Neural crest cell (in vitro differentiated cells): Measurements from ENCODE around the gene HCFC1R1. TPM values are rescaled to one million over a fixed set of nuclear protein-coding genes. Genes with fewer than 3 reads are reported as not detected.

ENCODE experiments used
- DNase-seq: peaks from one replicate; pipeline ENCODE4 v3.0.0; 2021; ENCODE audit warnings: low read depth, mixed read lengths, low spot score
- H3K27ac Mint-ChIP-seq: one replicate; pipeline ENCODE4 v1.8.0; 2021; ENCODE audit warnings: mild to moderate bottlenecking, mixed read lengths; ENCODE audit not compliant: unreplicated experiment
- H3K27me3 Mint-ChIP-seq: 2 replicates; pipeline ENCODE4 v1.8.0; 2021; ENCODE audit warnings: low read depth, mild to moderate bottlenecking, mixed read lengths
- H3K36me3 Mint-ChIP-seq: 2 replicates; pipeline ENCODE4 v1.8.0; 2021; ENCODE audit warnings: low read depth, mild to moderate bottlenecking, mixed read lengths
- H3K4me1 Mint-ChIP-seq: 2 replicates; pipeline ENCODE4 v1.8.0; 2021; ENCODE audit warnings: mixed read lengths
- H3K4me3 Mint-ChIP-seq: one replicate; pipeline ENCODE4 v1.8.0; 2021; ENCODE audit warnings: mild to moderate bottlenecking, mixed read lengths
- H3K9me3 Mint-ChIP-seq: 2 replicates; pipeline ENCODE4 v1.8.0; 2021; ENCODE audit warnings: mixed read lengths
- total RNA-seq: library from RNA; stranded (reverse); gene quantifications from 2 replicates; pipeline ENCODE4 v1.2.1, GENCODE V29; 2021
- TF ChIP-seq, protein P1 (sequence below): fragments of 200-600 bp; sonication (generic); conservative IDR thresholded peaks from 2 replicates; pipeline ENCODE4 v1.5.0; 2021; ENCODE audit warnings: antibody characterized with exemption, mild to moderate bottlenecking

The HCFC1R1 gene
- total RNA-seq, 1 donor from 2014 or later = 23.7 TPM

DNA sequence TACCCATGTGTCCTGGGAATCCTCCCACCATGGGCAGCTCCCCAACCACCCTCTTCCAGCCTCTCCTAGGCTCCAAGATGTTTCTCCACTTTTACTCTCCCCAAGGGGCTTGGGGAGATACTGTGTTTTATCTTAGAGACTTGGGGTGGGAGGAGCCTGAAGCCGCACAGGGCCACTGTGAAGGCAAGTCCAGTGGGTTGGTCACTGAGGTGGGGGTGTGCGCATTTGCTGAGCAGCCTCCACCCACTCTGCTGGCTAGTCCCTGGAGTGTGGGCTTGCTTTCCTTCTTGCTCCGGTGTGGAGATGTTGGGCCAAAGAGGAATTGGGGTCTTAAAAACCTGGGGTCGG lies 15.1 kb downstream of the HCFC1R1 start:
- no peaks in the 10 kb centered on the region for H3K9me3 Mint-ChIP-seq
- DNase-seq = no peak
- no peaks in the 10 kb centered on the region for H3K4me1 Mint-ChIP-seq
- H3K27ac Mint-ChIP-seq = no peak overlapping the region
- no peaks in the 10 kb centered on the region for H3K36me3 Mint-ChIP-seq
- peaks cover 94% of the 10 kb centered on the region for H3K27me3 Mint-ChIP-seq
- TF ChIP-seq, protein P1, sequence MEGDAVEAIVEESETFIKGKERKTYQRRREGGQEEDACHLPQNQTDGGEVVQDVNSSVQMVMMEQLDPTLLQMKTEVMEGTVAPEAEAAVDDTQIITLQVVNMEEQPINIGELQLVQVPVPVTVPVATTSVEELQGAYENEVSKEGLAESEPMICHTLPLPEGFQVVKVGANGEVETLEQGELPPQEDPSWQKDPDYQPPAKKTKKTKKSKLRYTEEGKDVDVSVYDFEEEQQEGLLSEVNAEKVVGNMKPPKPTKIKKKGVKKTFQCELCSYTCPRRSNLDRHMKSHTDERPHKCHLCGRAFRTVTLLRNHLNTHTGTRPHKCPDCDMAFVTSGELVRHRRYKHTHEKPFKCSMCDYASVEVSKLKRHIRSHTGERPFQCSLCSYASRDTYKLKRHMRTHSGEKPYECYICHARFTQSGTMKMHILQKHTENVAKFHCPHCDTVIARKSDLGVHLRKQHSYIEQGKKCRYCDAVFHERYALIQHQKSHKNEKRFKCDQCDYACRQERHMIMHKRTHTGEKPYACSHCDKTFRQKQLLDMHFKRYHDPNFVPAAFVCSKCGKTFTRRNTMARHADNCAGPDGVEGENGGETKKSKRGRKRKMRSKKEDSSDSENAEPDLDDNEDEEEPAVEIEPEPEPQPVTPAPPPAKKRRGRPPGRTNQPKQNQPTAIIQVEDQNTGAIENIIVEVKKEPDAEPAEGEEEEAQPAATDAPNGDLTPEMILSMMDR = no peak
- no peak overlapping the region for H3K4me3 Mint-ChIP-seq

DNA sequence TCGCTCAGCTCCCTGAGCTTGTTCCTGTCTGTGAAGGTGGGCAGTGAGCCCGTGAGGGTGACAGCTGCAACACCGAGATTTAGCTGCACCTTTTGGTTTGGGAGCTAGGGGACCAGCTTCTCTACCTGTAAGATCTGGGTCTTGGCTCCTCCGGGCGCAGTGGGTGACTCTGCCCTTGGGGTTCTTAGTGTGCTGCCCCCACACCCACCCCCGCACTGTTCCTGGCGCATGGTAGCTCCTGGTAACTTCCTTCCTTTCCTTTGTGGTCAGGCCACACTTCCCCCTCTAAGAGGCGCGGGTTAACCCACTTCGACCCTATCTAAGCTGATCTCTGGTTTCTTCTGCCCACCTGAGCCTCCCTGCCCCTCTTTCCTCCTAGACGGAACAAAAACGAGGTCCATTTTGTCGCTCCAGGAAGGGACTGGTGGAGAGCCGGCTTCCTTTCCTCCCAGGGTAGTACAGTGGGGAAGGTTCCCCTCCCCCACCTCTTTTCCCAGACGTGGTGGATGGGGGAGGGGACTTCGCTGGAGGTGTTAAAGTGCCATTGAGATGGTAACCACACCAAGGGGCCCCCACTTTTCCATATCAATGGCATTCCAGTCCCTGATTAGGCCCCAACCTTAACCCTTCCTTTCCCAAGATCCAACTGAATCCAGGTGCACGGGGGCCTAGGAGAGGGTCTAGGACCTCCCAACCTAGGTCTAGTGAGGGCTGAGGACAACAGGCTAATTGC lies 15.6 kb downstream of the HCFC1R1 start:
- no peak overlapping the region for H3K4me3 Mint-ChIP-seq
- DNase-seq = no peak
- H3K9me3 Mint-ChIP-seq = no peaks in the 10 kb centered on the region
- no peaks in the 10 kb centered on the region for H3K36me3 Mint-ChIP-seq
- TF ChIP-seq, protein P1 = no peak
- H3K27me3 Mint-ChIP-seq = peaks cover 90% of the 10 kb centered on the region
- H3K4me1 Mint-ChIP-seq = no peaks in the 10 kb centered on the region
- no peak overlapping the region for H3K27ac Mint-ChIP-seq

DNA sequence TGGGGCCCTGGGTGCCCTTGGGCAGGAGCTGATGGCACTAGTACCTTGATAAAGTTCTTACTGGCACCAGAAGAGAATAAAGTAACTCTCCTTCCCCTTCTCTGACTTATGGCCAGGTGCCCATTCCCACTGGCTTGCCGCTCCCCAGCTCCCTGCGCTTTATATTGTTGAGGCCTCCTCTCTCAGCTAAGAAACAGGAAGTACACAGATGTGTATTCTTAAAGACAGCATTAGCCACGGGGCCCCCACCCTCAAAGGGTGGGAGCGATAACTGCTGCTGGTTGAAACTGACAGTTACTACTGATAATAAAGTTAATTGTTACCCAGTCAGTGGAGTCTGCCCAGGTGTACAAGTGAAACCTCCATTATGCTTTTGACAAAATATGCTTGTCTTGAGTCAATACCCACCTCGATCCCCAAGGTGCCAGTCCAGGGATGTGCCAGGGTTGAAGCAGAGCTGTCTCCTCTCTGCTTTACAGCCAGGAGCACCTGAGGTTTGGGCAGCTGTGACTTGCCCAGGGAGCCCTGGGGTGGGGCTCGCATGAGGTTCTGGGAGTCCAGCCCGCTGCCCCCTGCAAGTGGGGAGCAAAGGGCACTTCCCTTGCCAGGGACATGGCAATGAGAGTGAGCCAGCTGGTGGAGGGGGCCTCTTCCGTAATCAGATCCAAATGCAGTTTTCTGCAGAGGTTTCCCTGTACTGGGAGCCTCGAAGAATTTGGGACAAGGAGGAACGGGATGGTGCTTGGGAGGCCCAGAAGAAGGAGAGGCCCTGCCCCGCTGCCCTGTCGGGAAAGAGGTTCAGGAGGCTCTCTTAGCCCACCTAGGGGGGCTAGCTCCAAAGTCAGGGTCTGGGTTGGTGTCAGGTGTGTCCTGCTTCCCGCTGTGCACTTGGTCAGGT lies 16.4 kb downstream of the HCFC1R1 start:
- TF ChIP-seq, protein P1 = no peak
- Mint-ChIP-seq H3K27me3 (peaks cover 88% of the 10 kb centered on the region), H3K27ac (no peak overlapping the region), H3K36me3 (no peaks in the 10 kb centered on the region), H3K4me3 (peak overlapping the region; percentile 3), H3K9me3 (no peaks in the 10 kb centered on the region), H3K4me1 (no peaks in the 10 kb centered on the region)
- DNase-seq = no peak

DNA sequence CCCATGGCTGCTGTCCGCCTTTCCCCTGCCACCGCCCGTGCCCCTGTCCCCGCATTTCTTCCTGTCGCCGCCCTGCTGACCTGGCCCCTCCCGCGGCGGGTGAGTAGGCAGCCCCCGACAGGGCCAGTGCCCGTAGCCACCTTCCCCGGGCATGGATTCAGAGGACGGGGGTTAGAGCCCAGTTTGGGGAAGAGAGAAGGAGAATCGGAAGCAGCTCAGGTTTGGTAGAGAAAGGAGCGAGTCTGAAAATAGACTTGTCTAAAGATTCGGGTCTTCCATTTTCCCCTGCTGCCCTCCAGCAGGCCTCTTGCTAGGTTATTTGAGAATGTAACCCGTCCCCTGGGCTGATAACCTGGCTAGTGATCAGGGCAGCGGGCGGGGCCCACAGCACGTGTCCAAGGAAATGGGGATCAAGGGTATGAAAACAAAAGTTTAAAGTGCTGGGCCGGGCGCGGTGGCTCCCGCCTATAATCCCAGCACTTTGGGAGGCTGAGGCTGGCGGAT lies 18.9 kb downstream of the HCFC1R1 start:
- no peaks in the 10 kb centered on the region for H3K9me3 Mint-ChIP-seq
- no peak overlapping the region for H3K4me3 Mint-ChIP-seq
- no peak for DNase-seq
- peaks cover 74% of the 10 kb centered on the region for H3K27me3 Mint-ChIP-seq
- TF ChIP-seq, protein P1 = no peak
- H3K4me1 Mint-ChIP-seq = no peaks in the 10 kb centered on the region
- H3K27ac Mint-ChIP-seq = no peak overlapping the region
- H3K36me3 Mint-ChIP-seq = no peaks in the 10 kb centered on the region

DNA sequence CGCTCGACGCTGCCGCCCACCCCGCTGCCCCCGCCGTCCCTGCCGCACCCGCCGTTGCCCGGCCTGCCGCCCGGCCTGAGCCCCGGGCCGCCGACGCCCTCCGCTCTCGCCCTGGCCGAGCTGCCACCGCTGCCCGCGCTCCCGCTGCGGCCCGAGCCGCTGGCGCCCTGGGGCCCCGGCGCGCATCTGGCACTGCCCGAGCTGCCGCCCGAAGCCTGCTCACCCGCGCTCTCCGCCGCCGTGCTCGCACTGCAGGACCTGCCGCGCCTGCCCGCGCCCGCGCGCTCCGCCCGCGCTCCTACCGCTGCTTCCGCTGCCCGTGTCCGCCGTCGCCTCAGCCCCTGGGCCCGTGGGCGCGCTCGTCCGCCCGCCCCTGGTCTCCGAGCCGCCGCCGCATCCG lies 19.4 kb downstream of the HCFC1R1 start:
- TF ChIP-seq, protein P1 = no peak
- H3K4me1 Mint-ChIP-seq = no peaks in the 10 kb centered on the region
- no peak overlapping the region for H3K4me3 Mint-ChIP-seq
- no peaks in the 10 kb centered on the region for H3K36me3 Mint-ChIP-seq
- no peaks in the 10 kb centered on the region for H3K9me3 Mint-ChIP-seq
- peaks cover 69% of the 10 kb centered on the region for H3K27me3 Mint-ChIP-seq
- no peak for DNase-seq
- no peak overlapping the region for H3K27ac Mint-ChIP-seq
